ENCODE data around the gene PFKP.
"Not testable (repeated sequence)": the region's sequence is repeated elsewhere in the genome, so short reads cannot be mapped to it uniquely, and the experiment has no call there.

PFKP gene

DNA sequence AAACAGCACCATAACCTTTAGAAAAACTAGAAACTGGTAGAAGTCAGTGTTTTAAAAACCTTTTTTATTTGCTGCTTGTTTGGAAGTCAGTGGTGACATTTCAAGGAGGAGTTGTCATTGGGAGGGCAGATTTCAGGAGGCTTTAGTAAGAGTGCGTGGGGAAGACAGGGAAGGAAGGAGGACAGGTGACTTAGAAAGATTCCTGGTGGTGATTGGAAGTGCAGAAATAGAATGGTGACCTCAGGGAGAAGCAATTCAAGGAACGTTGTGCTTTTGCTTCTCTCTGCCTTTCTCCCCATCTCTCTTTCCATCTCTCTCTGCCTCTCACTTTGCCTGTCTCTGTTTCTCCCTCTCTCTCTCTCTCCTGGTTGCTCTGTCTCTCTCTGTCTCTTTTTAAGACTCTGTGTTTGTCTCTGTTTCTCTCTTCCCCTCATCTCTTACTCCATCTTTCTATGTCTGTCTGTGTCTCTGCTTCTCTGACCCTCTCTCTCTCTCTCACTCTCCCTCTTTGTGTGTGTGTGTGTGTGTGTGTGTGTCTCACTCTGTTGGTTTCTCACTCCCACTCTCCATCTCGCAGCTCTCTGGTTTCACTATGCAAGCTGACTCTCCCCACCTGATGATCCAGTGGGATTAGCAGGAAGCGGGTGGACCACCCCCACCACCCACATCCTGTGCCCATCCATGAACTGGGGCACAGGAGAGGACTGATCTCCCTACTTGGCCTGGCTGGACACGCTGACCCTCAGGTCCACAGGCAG, 10.9 kb upstream of the PFKP start:
- Histone ChIP-seq H3K9me3 (no peaks in the 10 kb centered on the region), H3K36me3 (no peaks in the 10 kb centered on the region), H3K4me1 (no peaks in the 10 kb centered on the region), H3K27me3 (no peaks in the 10 kb centered on the region), H3K4me3 (ENCODE audit: low read depth, low read length) (no peak overlapping the region)
- TF ChIP-seq, protein P1, sequence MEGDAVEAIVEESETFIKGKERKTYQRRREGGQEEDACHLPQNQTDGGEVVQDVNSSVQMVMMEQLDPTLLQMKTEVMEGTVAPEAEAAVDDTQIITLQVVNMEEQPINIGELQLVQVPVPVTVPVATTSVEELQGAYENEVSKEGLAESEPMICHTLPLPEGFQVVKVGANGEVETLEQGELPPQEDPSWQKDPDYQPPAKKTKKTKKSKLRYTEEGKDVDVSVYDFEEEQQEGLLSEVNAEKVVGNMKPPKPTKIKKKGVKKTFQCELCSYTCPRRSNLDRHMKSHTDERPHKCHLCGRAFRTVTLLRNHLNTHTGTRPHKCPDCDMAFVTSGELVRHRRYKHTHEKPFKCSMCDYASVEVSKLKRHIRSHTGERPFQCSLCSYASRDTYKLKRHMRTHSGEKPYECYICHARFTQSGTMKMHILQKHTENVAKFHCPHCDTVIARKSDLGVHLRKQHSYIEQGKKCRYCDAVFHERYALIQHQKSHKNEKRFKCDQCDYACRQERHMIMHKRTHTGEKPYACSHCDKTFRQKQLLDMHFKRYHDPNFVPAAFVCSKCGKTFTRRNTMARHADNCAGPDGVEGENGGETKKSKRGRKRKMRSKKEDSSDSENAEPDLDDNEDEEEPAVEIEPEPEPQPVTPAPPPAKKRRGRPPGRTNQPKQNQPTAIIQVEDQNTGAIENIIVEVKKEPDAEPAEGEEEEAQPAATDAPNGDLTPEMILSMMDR (IDR thresholded peaks at IDR 0.05; ENCODE audit: low read depth, low read length) = no peak
- DNase-seq = no peak

DNA sequence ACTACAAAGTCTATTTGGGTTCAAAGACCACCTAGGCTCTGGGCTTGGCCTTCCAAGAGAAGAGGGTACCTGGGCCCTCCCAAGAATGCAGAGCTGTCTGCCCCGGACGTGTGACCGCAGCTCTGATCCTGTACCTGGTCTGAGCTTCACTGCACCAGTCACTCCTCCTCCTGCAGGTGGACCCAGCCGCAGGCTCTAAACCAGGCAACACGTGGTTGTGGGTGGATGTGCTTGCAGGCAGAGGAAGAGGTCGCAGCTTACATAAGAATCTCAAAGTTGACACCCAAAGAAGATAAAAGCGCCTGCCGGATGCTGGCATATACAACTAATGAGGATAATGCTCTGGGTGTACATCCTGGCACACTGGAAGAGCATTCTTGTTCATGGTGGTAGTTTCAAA, 9.4 kb upstream of the PFKP start:
- Histone ChIP-seq H3K9me3 (no peaks in the 10 kb centered on the region), H3K4me3 (ENCODE audit: low read depth, low read length) (no peak overlapping the region), H3K27me3 (no peaks in the 10 kb centered on the region), H3K36me3 (no peaks in the 10 kb centered on the region), H3K4me1 (no peaks in the 10 kb centered on the region)
- TF ChIP-seq, protein P1 (IDR thresholded peaks at IDR 0.05; ENCODE audit: low read depth, low read length) = no peak
- no peak for DNase-seq

DNA sequence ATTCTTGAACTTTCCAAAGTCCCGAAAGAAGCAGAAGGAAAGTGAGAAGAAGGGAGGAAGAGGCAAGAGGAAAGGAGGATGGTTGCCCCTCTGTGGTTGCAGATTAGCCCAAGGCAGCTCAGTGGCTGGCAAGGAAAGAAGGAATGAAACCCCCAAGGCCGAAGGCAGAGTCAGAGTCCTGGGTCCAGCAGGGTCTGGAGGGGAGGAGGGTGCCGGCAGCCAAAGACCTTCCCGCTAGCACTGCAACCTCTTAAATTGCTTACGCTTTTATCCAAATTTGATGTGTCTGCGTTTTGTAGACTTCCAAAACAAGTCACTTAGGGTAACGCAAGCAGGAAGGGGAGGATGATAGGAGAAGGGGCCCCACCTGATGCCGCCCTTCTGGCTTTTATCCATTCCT, 7.4 kb upstream of the PFKP start:
- no peak for DNase-seq
- H3K4me1 ChIP-seq = no peaks in the 10 kb centered on the region

DNA sequence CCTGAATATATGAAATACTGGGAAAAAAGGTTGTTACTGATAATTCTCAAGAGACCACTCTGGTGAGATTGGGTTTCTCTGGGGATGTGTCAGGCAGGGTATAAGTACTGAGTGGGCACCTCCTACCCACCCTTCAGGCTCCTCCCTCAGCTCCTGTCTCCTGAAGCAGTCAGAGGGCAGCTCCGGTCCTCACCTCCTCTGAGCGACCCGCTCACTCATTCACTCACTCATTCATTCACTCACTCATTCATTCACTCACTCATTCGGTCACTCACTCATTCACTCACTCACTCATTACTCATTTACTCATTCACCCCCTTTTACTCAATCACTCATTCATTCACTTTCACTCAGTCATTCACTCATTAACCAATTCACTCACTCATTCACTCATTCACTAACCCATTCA, 6.9 kb upstream of the PFKP start:
- no peak for DNase-seq
- no peaks in the 10 kb centered on the region for H3K36me3 ChIP-seq
- no peaks in the 10 kb centered on the region for H3K4me1 ChIP-seq
- H3K9me3 ChIP-seq = no peaks in the 10 kb centered on the region
- no peak overlapping the region for H3K4me3 ChIP-seq (ENCODE audit: low read depth, low read length)
- TF ChIP-seq, protein P1 (IDR thresholded peaks at IDR 0.05; ENCODE audit: low read depth, low read length) = no peak
- no peaks in the 10 kb centered on the region for H3K27me3 ChIP-seq

More for the DNA sequence above, 7.4 kb upstream of the PFKP start:
- H3K27me3 ChIP-seq = no peaks in the 10 kb centered on the region
- H3K36me3 ChIP-seq = no peaks in the 10 kb centered on the region
- no peak overlapping the region for H3K4me3 ChIP-seq (ENCODE audit: low read depth, low read length)
- TF ChIP-seq, protein P1 (IDR thresholded peaks at IDR 0.05; ENCODE audit: low read depth, low read length) = no peak
- H3K9me3 ChIP-seq = no peaks in the 10 kb centered on the region

DNA sequence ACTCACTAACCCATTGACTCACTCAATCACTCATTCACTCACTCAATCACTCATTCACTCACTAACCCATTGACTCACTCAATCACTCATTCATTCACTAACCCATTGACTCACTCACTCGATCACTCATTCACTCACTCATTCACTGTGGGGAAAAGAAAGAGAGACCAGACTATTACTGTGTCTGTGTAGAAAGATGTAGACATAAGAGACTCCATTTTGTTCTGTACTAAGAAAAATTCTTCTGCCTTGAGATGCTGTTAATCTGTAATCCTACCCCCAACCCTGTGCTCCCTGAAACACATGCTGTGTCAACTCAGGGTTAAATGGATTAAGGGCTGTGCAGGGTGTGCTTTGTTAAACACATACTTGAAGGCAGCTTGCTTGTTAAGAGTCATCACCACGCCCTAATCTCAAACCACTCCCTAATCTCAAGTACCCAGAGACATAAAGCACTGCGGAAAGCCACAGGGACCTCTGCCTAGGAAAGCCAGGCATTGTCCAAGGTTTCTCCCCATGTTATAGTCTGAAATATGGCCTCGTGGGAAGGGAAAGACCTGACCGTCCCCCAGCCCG, 5.9 kb upstream of the PFKP start:
- not testable (repeated sequence) for DNase-seq; H3K36me3 ChIP-seq; H3K4me3 ChIP-seq (ENCODE audit: low read depth, low read length); H3K4me1 ChIP-seq; H3K9me3 ChIP-seq; H3K27me3 ChIP-seq

DNA sequence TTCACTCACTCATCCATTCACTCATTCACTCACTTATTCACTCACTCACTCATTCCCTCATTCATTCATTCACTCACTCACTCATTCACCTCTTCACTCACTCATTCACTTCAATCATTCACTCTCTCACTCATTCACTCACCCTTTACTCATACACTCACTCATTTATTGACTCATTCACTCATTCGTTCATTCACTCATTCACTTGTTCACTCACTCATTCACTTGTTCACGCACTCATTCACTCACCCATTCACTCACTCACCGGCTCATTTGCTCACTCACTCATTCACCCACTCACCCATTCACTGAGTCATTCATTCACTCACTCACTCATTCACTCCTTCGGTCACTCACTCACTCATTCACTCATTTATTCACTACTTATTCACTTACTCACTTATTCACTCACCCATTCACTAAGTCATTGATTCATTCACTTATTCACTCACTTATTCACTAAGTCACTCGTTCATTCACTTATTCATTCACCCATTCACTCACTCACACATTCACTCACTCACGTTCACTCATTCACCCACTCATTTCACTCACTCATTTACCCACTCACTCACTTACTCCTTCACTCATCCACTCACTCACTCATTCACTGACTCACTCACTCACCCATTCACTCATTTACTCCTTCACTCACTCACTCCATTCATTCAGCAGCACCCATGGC, 4.7 kb upstream of the PFKP start:
- TF ChIP-seq, protein P1 (IDR thresholded peaks at IDR 0.05; ENCODE audit: low read depth, low read length) = no peak
- no peaks in the 10 kb centered on the region for H3K4me1 ChIP-seq
- H3K27me3 ChIP-seq = peaks cover 17% of the 10 kb centered on the region
- DNase-seq = no peak
- no peak overlapping the region for H3K4me3 ChIP-seq (ENCODE audit: low read depth, low read length)
- no peaks in the 10 kb centered on the region for H3K36me3 ChIP-seq
- no peaks in the 10 kb centered on the region for H3K9me3 ChIP-seq

All from BE2C (cell line).